GM18505 (cell line): ENCODE results near the gene ELMO2.

Source experiments
- ATAC-seq: cut with Tn5 transposase; IDR thresholded peaks from one replicate; pipeline ENCODE4 v1.9.1; 2021; ENCODE audit not compliant: unreplicated experiment
- POLR2A ChIP-seq: IDR thresholded peaks from 4 replicates; pipeline ENCODE4 v1.6.1; 2011; ENCODE audit warnings: borderline replicate concordance; ENCODE audit not compliant: insufficient read depth, insufficient read length; ENCODE audit errors: extremely low read depth

ELMO2 gene

GRCh38 chr20:46333161-46333991 is 73.0 kb downstream of the ELMO2 start:
- no peak for ATAC-seq
- no peak for TF ChIP-seq POLR2A

GRCh38 chr20:46332373-46333160 is 73.8 kb downstream of the ELMO2 start:
- no peak for ATAC-seq
- TF ChIP-seq POLR2A = no peak

- no peak for TF ChIP-seq POLR2A
- ATAC-seq = no peak
Measured at GRCh38 chr20:46331611-46332361, 74.6 kb downstream of the ELMO2 start.

GRCh38 chr20:46330831-46331371 is 75.5 kb downstream of the ELMO2 start:
- TF ChIP-seq POLR2A = no peak
- no peak for ATAC-seq

- no peak for TF ChIP-seq POLR2A
- no peak for ATAC-seq
Measured at GRCh38 chr20:46330072-46330763, 76.2 kb downstream of the ELMO2 start.

- no peak for TF ChIP-seq POLR2A
- ATAC-seq = no peak
Measured at GRCh38 chr20:46328200-46328882, 78.1 kb downstream of the ELMO2 start.

GRCh38 chr20:46327557-46327956 is 78.9 kb downstream of the ELMO2 start:
- TF ChIP-seq POLR2A = no peak
- no peak for ATAC-seq

- TF ChIP-seq POLR2A = no peak
- no peak for ATAC-seq
Measured at GRCh38 chr20:46325789-46326188, 80.6 kb downstream of the ELMO2 start.

GRCh38 chr20:46324960-46325703 is 81.3 kb downstream of the ELMO2 start:
- no peak for TF ChIP-seq POLR2A
- ATAC-seq = no peak

- TF ChIP-seq POLR2A = no peak
- no peak for ATAC-seq
Measured at GRCh38 chr20:46324379-46324778, 82.0 kb downstream of the ELMO2 start.

- ATAC-seq = no peak
- TF ChIP-seq POLR2A = no peak
Measured at GRCh38 chr20:46323557-46323956, 82.9 kb downstream of the ELMO2 start.
